SH-SY5Y (cell line): Measurements from ENCODE around the gene RBM3.

Source experiments
- GATA2 ChIP-seq: IDR thresholded peaks from 2 replicates; pipeline ENCODE4 v1.6.1; 2011; ENCODE audit warnings: mild to moderate bottlenecking, low read depth, low read length
- GATA3 ChIP-seq: IDR thresholded peaks from 2 replicates; pipeline ENCODE4 v1.6.1; 2011; ENCODE audit warnings: low read depth, mild to moderate bottlenecking, low read length, moderate library complexity

- TF ChIP-seq GATA2 (no peak), GATA3 (no peak)
Observed at GRCh38 chrX:48573690-48574269, 504 bp upstream of the RBM3 start.
